Muscle of arm (tissue), 12 donors: ENCODE results near the gene VPS45. TPM values are rescaled to one million over a fixed set of nuclear protein-coding genes. Genes with fewer than 3 reads are reported as not detected.
"Not testable (repeated sequence)": the region's sequence is repeated elsewhere in the genome, so short reads cannot be mapped to it uniquely, and the experiment has no call there.

Experiments
- DNase-seq: peaks from one replicate; pipeline ENCODE4 v3.0.0-alpha.2; 2013
- polyA plus RNA-seq, 12 donors: library from polyadenylated mRNA; unstranded; fragments of 120-200 nt; gene quantifications; one replicate each; pipeline ENCODE4 v1.2.1, GENCODE V29; 2013; ENCODE audit not compliant: insufficient read length in 12 of 12

The VPS45 gene
- polyA plus RNA-seq, 12 donors: 36.4 to 61.4 (median 49.9) TPM; not detected in 1

GRCh38 chr1:150156868-150157603 lies 89.5 kb downstream of the VPS45 start:
- DNase-seq: no peak

GRCh38 chr1:150159550-150159949 lies 92.0 kb downstream of the VPS45 start:
- no peak for DNase-seq

GRCh38 chr1:150160964-150161621 lies 93.5 kb downstream of the VPS45 start:
- no peak for DNase-seq

GRCh38 chr1:150161747-150162581 lies 94.4 kb downstream of the VPS45 start:
- no peak for DNase-seq

- no peak for DNase-seq
These were observed 94.9 kb downstream of the VPS45 start for GRCh38 chr1:150162582-150162861.

- DNase-seq: peak; percentile 92
These were observed 95.5 kb downstream of the VPS45 start for GRCh38 chr1:150162862-150163706.

GRCh38 chr1:150164224-150164623 lies 96.6 kb downstream of the VPS45 start:
- no peak for DNase-seq

- DNase-seq: no peak
These were observed 97.2 kb downstream of the VPS45 start for GRCh38 chr1:150164779-150165178.

- no peak for DNase-seq
These were observed 98.3 kb downstream of the VPS45 start for GRCh38 chr1:150165622-150166612.

- DNase-seq: no peak
These were observed 101.5 kb downstream of the VPS45 start for GRCh38 chr1:150168960-150169601.

- no peak for DNase-seq
These were observed 104.2 kb downstream of the VPS45 start for GRCh38 chr1:150171801-150172200.

GRCh38 chr1:150173141-150173585 lies 105.6 kb downstream of the VPS45 start:
- no peak for DNase-seq

- DNase-seq: no peak
These were observed 109.0 kb downstream of the VPS45 start for GRCh38 chr1:150176593-150176992.

GRCh38 chr1:150178548-150178947 lies 111.0 kb downstream of the VPS45 start:
- no peak for DNase-seq

- no peak for DNase-seq
These were observed 112.3 kb downstream of the VPS45 start for GRCh38 chr1:150179867-150180266.

- no peak for DNase-seq
These were observed 112.9 kb downstream of the VPS45 start for GRCh38 chr1:150180474-150180873.

GRCh38 chr1:150182247-150182646 lies 114.7 kb downstream of the VPS45 start:
- no peak for DNase-seq

GRCh38 chr1:150183061-150183460 lies 115.5 kb downstream of the VPS45 start:
- no peak for DNase-seq

GRCh38 chr1:150185481-150185880 lies 117.9 kb downstream of the VPS45 start:
- DNase-seq: no peak

- DNase-seq: not testable (repeated sequence)
These were observed 118.8 kb downstream of the VPS45 start for GRCh38 chr1:150186438-150186788.
